ENCODE data around the gene NRIP2.

- TF ChIP-seq CTCF (conservative IDR thresholded peaks at IDR 0.05 in 1 of 2, IDR thresholded peaks at IDR 0.05 in 1 of 2; ENCODE audit: low read depth in 1 of 2, low read length in 2 of 2) = no peak
- no peak for TF ChIP-seq EZH2 (IDR thresholded peaks at IDR 0.05; ENCODE audit: low read length, missing control alignments)
Measured at GRCh38 chr12:2801044-2801783, 33.6 kb downstream of the NRIP2 start.

All from fibroblast of lung (primary cell).